K562 (cell line): Measurements from ENCODE around the gene SECISBP2. TPM values are rescaled to one million over a fixed set of nuclear protein-coding genes. Genes with fewer than 3 reads are reported as not detected.

Experiments
- ATAC-seq: fragments of 200-7000 bp; cut with Tn5 transposase; 3 replicates; pipeline ENCODE4 v1.9.1; 2020; ENCODE audit warnings: moderate library complexity
- BruUV-seq: library from RNA; stranded (reverse); fragments of 400-500 nt; replicated peaks from 2 replicates; lab custom pipeline; 2021; lab: Mats Ljungman, UMichigan
- CTCF ChIA-PET: fragments of 300-600 bp; formaldehyde crosslinking; extraction: SDS; loops from one replicate; lab custom pipeline; 2021; ENCODE audit warnings: low intra/inter-chr PET ratio; lab: Yijun Ruan, JAX
- POLR2A ChIA-PET: fragments of 300-600, 350-650 bp; sonication (Branson Sonifier 250); formaldehyde crosslinking; extraction: SDS; loops from one replicate; lab custom pipeline; 2021; ENCODE audit warnings: antibody characterized with exemption, inconsistent platforms; lab: Yijun Ruan, JAX
- DNase-seq, 4 experiments: peaks; one replicate each; pipeline versions ENCODE4 v3.0.0 to v3.0.0-alpha.2; 2011 to 2018; ENCODE audit warnings: low spot score in 3 of 4, mixed read lengths in 3 of 4; ENCODE audit errors: extremely low read depth in 1 of 4
- FAIRE-seq: peaks from 2 replicates; lab custom pipeline; 2011; peaks lifted over from hg19 to GRCh38; lab: Jason Lieb, UNC
- H2AFZ ChIP-seq: 2 replicates; pipeline ENCODE4 v1.6.0; 2011; ENCODE audit warnings: low read depth, low read length, control low read depth, inconsistent platforms
- H3K27ac ChIP-seq: fragments of 200-600 bp; 3 replicates; pipeline ENCODE4 v1.8.0; 2011; ENCODE audit warnings: low read depth, mild to moderate bottlenecking, control low read depth, inconsistent platforms, low read length, moderate library complexity, mixed read lengths; ENCODE audit errors: extremely low read depth
- H3K27me3 ChIP-seq, 2 experiments: fragments of 300-600 bp in 1 of 2; 2 replicates in 1 of 2; 3 replicates in 1 of 2; pipeline versions ENCODE4 v1.6.0 to v1.8.0; 2011; ENCODE audit warnings: inconsistent platforms in 2 of 2, low read length in 2 of 2, mild to moderate bottlenecking in 1 of 2, mixed read lengths in 1 of 2, moderate library complexity in 1 of 2; ENCODE audit not compliant: control insufficient read depth in 2 of 2, insufficient read depth in 2 of 2
- H3K36me3 ChIP-seq: fragments of 300-600 bp; 3 replicates; pipeline ENCODE4 v1.8.0; 2011; ENCODE audit warnings: mild to moderate bottlenecking, low read length, inconsistent platforms; ENCODE audit not compliant: control insufficient read depth, insufficient read depth
- H3K4me1 ChIP-seq, 2 experiments: fragments of 200-600 bp in 1 of 2; replicated peaks in 1 of 2; 2 replicates in 1 of 2; 3 replicates in 1 of 2; pipeline versions ENCODE4 v1.5.1 to v1.8.0; 2011; ENCODE audit warnings: inconsistent platforms in 2 of 2, low read length in 2 of 2, mild to moderate bottlenecking in 1 of 2, mixed read lengths in 1 of 2, moderate library complexity in 1 of 2; ENCODE audit not compliant: control insufficient read depth in 2 of 2, insufficient read depth in 2 of 2
- H3K4me2 ChIP-seq: 2 replicates; pipeline ENCODE4 v1.6.1; 2011; ENCODE audit warnings: low read length, control low read depth, inconsistent platforms, mixed read lengths; ENCODE audit not compliant: insufficient read depth
- H3K4me3 ChIP-seq: fragments of 200-600 bp; sonication (generic), shearing (Covaris generic); 2 replicates; pipeline ENCODE4 v1.5.1; 2016; ENCODE audit warnings: control low read depth, inconsistent platforms
- H3K79me2 ChIP-seq: fragments of 200-600 bp; 3 replicates; pipeline ENCODE4 v1.8.0; 2011; ENCODE audit warnings: low read length, inconsistent platforms; ENCODE audit not compliant: control insufficient read depth, insufficient read depth
- H3K9ac ChIP-seq, 2 experiments: 2 replicates each; pipeline versions ENCODE4 v1.6.0 to v1.6.1; 2011; ENCODE audit warnings: low read depth in 2 of 2, low read length in 2 of 2, control low read depth in 1 of 2, inconsistent platforms in 1 of 2, mild to moderate bottlenecking in 1 of 2, mixed read lengths in 1 of 2; ENCODE audit not compliant: insufficient read depth in 1 of 2
- H3K9me1 ChIP-seq: one replicate; pipeline ENCODE4 v1.6.0; 2011; ENCODE audit warnings: inconsistent platforms, mild to moderate bottlenecking, low read length, moderate library complexity; ENCODE audit not compliant: control insufficient read depth, insufficient read depth
- H3K9me3 ChIP-seq: replicated peaks from 2 replicates; pipeline ENCODE4 v1.5.1; 2011; ENCODE audit warnings: low read depth, low read length, inconsistent platforms; ENCODE audit not compliant: control insufficient read depth, insufficient read depth
- H4K20me1 ChIP-seq: replicated peaks from 2 replicates; pipeline ENCODE4 v1.6.1; 2011; ENCODE audit warnings: low read length, inconsistent platforms, mixed read lengths; ENCODE audit not compliant: control insufficient read depth, insufficient read depth
- ATF7 ChIP-seq: fragments of 450-650 bp; IDR thresholded peaks from 2 replicates; pipeline ENCODE4 v1.7.1; 2014; ENCODE audit warnings: mild to moderate bottlenecking, moderate library complexity
- CBX5 ChIP-seq: IDR thresholded peaks from 2 replicates; pipeline ENCODE4 v1.6.1; 2014; ENCODE audit warnings: low read depth, borderline replicate concordance
- CBX8 ChIP-seq: fragments of 200-600 bp; sonication (generic); IDR thresholded peaks from 2 replicates; pipeline ENCODE4 v1.6.1; 2012; ENCODE audit warnings: borderline replicate concordance, mixed run types, low read depth, mild to moderate bottlenecking, moderate library complexity, mixed read lengths, low read length, control low read depth, inconsistent platforms; ENCODE audit not compliant: poor library complexity, severe bottlenecking; ENCODE audit errors: extremely low read depth
- CEBPZ ChIP-seq: fragments of 150-350 bp; IDR thresholded peaks from 2 replicates; pipeline ENCODE4 v1.6.1; 2014; ENCODE audit warnings: low read depth, mild to moderate bottlenecking, low read length, borderline replicate concordance
- EWSR1 ChIP-seq: fragments of 450-650 bp; IDR thresholded peaks from 2 replicates; pipeline ENCODE4 v1.6.1; 2018; ENCODE audit warnings: borderline replicate concordance, mild to moderate bottlenecking, low read depth, moderate library complexity; ENCODE audit not compliant: partially characterized antibody
- HDAC2 ChIP-seq: fragments of 450-650 bp; IDR thresholded peaks from 2 replicates; pipeline ENCODE4 v1.6.1; 2016; ENCODE audit warnings: mild to moderate bottlenecking
- MAFF ChIP-seq: IDR thresholded peaks from 2 replicates; pipeline ENCODE4 v1.6.1; 2012; ENCODE audit warnings: low read length, improper control_type of control experiment
- POLR3G ChIP-seq: IDR thresholded peaks from 2 replicates; pipeline ENCODE4 v1.6.1; 2011; ENCODE audit not compliant: insufficient read length, insufficient replicate concordance; ENCODE audit errors: extremely low read depth
- SAFB2 ChIP-seq: fragments of 200-400 bp; formaldehyde crosslinking; IDR thresholded peaks from 2 replicates; pipeline ENCODE4 v1.6.1; 2018; ENCODE audit warnings: borderline replicate concordance, low read length, low read depth, moderate library complexity; ENCODE audit not compliant: severe bottlenecking
- SPI1 ChIP-seq: IDR thresholded peaks from 2 replicates; pipeline ENCODE4 v1.6.1; 2011; ENCODE audit warnings: low read depth, low read length, control low read depth, borderline replicate concordance
- STAT5B ChIP-seq: fragments of 250-450 bp; sonication (Bioruptor Pico); IDR thresholded peaks from 2 replicates; pipeline ENCODE4 v1.8.0; 2021; ENCODE audit warnings: mild to moderate bottlenecking, inconsistent platforms
- TBP ChIP-seq: optimal IDR thresholded peaks from 2 replicates; pipeline ENCODE3; 2011; ENCODE audit warnings: low read depth, low read length, improper control_type of control experiment
- ZMIZ1 ChIP-seq, 2 experiments: fragments of 150-350 bp in 1 of 2; IDR thresholded peaks; 2 replicates each; pipeline ENCODE4 v1.6.1; 2012 to 2016; ENCODE audit warnings: low read depth in 2 of 2, low read length in 2 of 2, mild to moderate bottlenecking in 1 of 2, moderate library complexity in 1 of 2
- ZNF282 ChIP-seq: sonication (generic); formaldehyde crosslinking; IDR thresholded peaks from 2 replicates; pipeline ENCODE4 v1.8.1; 2023; ENCODE audit warnings: missing genetic modification reagents
- WGBS: fragments of 100-300 bp; shearing (Covaris generic); methylation state at CpG from one replicate; pipeline ENCODE4 v1.1.6; 2016; ENCODE audit warnings: low coverage, mixed read lengths; ENCODE audit not compliant: insufficient coverage; ENCODE audit errors: missing lambda C conversion rate; 5-methylcytosine and 5-hydroxymethylcytosine counted together
- in situ Hi-C: fragments of 300-500 bp; cut with MboI; formaldehyde crosslinking; loops from 4 replicates; pipeline ENCODE4 v1.15.0; 2018; ENCODE audit warnings: inconsistent platforms, mixed read lengths
- intact Hi-C: fragments of 100-400 bp; cut with micrococcal nuclease; formaldehyde crosslinking; loops from 2 replicates; pipeline ENCODE4 v1.14.2; 2022
- polyA plus RNA-seq, 8 experiments: library from polyadenylated mRNA; depleted of rRNA in 4 of 8; stranded (reverse) in 5 of 8; unstranded in 3 of 8; fragments of >200 nt; fragmentation: Nextera tagmentation in 2 of 8; fragmentation: Illumina TruSeq in 1 of 8; extraction: Ambion mirVana in 2 of 8; extraction: Trizol in 1 of 8; gene quantifications; 2 replicates each; pipeline versions ENCODE4 v1.2.1 to v1.2.3, GENCODE V29; 2011 to 2014; ENCODE audit warnings: inconsistent platforms in 1 of 8, missing spikeins in 1 of 8
- total RNA-seq, 7 experiments: library from RNA; depleted of rRNA in 6 of 7; stranded (reverse); fragments of >200 nt in 6 of 7; fragmentation: Illumina TruSeq in 2 of 7; extraction: Trizol in 2 of 7; gene quantifications; 2 replicates each; pipeline versions ENCODE4 v1.2.1 to v1.2.3, GENCODE V29; 2011 to 2021; ENCODE audit warnings: low replicate concordance in 1 of 7

SECISBP2 gene
- total and polyA plus RNA-seq, 9 of the 15 experiments (the other 6 are each of a cell fraction or from before 2014, with no cell fraction given) = 3.2 to 41.6 (median 26.1) TPM

DNA sequence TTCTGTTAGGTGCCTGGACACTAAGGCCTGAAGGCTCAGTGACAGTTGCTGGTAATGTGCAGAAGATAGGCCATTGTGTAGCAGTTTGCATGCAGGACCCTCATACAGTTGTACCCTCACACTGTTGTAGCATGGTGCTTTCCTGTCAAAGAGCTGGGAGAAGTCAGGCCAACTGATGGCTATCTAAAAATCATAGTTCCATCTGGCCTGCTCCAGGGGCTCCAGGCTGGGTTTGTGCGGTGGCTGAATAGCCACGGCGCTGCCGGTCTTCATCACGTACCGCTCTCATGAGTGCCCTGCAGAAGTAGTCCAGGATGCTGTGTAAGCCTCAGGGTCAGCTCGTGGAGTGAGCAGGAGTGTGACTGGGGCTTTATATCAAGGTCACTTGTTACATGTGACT lies 12.2 kb downstream of the SECISBP2 start:
- Histone ChIP-seq H3K36me3 (peaks cover 73% of the 10 kb centered on the region; the same call in 2 of the 3 replicates), H4K20me1 (no peaks in the 10 kb centered on the region), H3K9me3 (no peaks in the 10 kb centered on the region), H3K9me1 (no peaks in the 10 kb centered on the region), H3K27me3 (no peaks in the 10 kb centered on the region), H3K4me3 (no peak overlapping the region), H3K79me2 (peaks cover under 1% of the 10 kb centered on the region; the same call in 2 of the 3 replicates), H2AFZ (no peak overlapping the region), H3K9ac (no peak overlapping the region), H3K4me2 (no peak overlapping the region), H3K27ac (no peak overlapping the region), H3K4me1 (no peaks in the 10 kb centered on the region)
- BruUV-seq = no TSS peak
- in situ Hi-C loops = no loop called here
- ATAC-seq (no peak), FAIRE-seq (no peak), DNase-seq (no peak)
- ChIA-PET CTCF (no interaction called here), POLR2A (interaction anchor here (0.8 kb wide), 1 partner anchor 8 kb away, joined by 3 read pairs; no protein-coding TSS in a partner anchor)
- 100% methylated on average over 1 of the region's 7 CpGs for WGBS
- TF ChIP-seq HDAC2 (no peak), POLR3G (no peak), ZMIZ1 (IDR thresholded peaks at IDR 0.05; ENCODE audit: low read depth in 2 of 2, low read length in 2 of 2) (no peak), CBX5 (no peak), EWSR1 (no peak), TBP (no peak), ATF7 (no peak), CEBPZ (no peak), SAFB2 (no peak), STAT5B (no peak), SPI1 (no peak), ZNF282 (CRISPR knock-in tag) (no peak), MAFF (no peak), CBX8 (no peak)
- intact Hi-C loops = no loop called here
